ENCODE results near the gene BRPF1.
A peak's percentile ranks its signal among the peaks of the same experiment; 100 is the strongest.

Gene BRPF1

DNA sequence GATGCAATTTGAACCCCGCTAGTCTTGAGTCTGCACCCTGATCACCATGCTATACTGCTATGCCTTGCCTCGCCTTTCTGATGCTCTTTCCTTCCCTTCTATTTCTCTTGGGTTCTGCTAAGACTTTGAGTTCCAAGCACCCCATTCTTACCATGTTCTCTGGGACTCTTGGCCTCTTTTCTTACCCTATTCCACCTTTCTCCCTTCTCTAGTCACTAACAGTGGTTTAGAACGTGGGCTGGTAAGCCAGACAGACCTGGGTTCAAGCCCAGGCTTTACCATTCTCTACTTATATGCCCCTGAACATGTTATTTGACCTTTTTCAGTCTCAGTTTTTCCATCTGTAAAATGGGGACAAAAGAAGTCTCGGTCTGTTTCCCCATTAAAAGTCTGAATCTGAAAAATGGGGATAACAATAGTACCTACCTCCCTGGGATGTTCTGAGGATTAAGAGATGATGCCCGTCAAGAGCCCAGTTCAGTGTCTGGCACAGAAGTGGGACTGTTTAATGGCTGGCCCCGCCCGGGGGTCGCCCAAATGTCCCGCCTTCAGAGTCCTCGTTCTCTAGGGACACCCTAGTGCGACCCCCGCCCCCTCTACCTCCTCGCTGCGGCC, 60.4 kb downstream of the BRPF1 start:
- DNase-seq: no peak

DNA sequence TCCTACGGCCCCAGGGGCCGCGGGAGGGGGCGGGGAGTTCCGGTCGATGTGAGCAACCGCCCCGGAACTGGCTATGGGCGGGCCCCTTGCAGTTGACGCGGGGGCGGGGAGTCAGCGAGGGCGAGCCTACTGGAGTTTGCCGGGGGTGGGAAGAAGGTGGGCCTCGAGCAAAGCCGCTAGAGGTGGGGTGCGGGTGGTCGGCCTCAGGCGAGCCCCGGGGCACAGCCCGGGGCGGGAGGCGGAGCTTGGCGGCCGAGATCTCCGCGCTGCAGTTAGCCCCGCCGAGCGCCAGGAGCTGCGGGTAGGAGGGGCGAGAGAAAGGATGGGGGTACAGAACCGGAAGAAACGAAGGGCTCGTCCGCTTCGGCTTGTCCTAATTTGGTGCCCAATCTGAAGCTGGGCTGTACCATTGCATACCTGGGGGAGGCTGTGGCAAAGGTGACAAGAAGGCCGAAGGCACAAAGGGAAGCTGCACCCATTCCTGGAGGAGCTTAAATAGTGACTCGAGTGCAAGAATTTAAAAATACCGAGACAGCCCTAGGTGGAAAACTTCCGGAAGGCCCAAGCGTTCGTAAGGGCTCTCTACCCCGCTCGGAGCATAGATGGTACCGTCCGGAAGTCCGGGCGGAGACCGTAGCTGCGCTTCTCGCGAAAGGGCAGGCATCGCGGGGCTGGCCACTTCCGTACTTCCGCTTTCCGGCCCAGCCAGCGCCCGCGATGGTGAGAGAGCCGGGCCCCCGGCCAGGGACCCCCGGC, 61.0 kb downstream of the BRPF1 start, which contains the start of the genes ARPC4 and TADA3:
ARPC4 (plus strand) TSS at position 678 of the 756 bp plus-strand sequence; CDS start at position 718, 40 bp downstream.
TADA3 (minus strand) TSS at position 69 of the 756 bp plus-strand sequence. CDS start 1,007 bp downstream, outside the sequence.
- peak; percentile 74 to 85 for DNase-seq

DNA sequence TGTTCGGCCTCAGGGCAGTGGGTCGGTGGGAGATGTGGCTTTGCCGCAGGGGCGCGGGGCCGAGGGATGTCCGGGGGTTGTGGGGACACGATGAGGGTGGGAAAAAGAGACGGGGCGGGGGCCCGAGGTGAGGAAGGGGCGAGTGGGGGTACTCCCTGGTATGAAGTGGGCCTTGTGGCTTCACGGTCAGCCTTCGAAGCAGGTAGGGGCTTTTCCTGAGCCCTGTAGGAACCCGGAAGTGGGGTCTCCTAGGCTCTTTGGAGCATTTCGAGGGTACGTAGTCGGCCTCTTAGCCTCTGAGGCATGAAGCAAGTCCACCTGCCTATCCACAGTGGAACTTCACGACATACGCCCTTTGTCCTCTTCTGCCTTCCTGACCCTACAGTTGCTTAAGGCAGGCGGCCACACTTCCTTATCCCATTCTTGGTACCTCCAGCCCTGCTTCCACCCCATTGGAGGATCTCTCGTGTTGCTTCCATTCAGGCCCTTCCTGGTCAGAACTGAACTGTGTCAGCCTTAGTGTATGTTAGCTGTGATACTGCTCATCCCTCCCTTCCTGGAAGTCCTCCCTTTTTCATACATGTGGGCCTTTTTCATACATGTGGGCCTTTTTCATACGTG, 61.7 kb downstream of the BRPF1 start:
- DNase-seq: no peak

DNA sequence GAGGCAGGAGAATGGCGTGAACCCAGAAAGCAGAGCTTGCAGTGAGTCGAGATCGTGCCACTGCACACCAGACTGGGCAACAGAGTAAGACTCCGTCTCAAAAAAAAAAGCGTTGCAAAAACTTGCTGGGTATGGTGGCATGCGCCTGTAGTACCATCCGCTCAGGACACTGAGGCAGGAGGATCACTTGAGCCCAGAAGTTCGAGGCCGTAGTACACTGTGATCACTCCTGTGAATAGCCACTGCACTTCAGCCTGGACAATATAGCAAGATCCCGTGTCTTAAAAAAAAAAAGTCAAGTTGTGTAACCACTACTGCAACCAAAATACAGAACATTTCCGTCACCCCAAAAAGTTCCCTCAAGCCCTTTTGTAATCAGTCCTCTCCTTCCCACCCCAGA, 62.9 kb downstream of the BRPF1 start:
- no peak for DNase-seq

DNA sequence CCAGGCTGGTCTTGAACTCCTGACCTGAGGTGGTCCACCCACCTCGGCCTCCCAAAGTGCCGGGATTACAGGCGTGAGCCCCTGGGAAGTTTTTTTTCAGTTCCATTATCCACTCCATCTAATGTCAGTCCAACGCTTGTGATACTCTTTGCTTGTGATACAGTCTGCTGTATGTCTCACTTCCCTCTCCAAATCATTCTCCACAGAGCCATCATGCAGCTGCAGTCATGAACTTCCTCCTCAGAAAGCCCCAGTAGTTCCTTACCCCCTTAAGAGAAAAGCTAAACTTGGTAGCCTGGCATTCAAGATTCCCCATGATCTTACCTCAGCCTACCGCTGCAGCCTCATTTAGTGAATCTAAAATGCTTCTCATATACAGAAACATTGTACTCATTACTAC, 63.7 kb downstream of the BRPF1 start:
- DNase-seq: no peak

DNA sequence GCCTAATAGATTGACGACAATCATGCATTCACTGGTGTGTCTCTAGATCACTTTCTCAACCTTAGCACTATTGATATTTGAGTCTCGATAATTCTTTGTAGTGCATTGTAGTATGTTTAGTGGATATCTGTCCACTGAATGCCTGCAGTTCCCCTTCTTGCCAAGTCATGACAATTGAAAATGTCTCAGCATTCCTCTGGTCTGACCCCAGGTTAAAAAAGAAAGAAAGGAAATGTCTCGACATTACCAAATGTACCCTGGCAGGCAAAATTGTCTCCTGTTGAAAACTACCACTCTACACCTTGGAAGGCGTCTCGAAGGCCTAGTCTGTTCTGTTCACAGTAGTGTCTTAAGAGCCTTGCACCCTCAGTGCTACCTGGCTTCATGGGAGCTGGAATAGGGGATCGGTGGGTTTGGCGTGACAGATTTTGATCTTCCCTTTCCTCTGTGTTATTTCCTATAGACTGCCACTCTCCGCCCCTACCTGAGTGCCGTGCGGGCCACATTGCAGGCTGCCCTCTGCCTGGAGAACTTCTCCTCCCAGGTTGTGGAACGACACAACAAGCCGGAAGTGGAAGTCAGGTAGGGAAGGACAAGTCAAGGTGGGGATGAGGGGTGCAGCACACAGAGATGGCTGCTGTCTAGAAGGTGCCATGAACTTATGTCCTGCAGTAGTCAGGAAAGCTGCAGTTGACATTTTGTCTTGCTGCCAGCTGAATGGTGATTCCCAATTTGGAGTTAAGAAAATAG, 65.8 kb downstream of the BRPF1 start:
- DNase-seq: no peak
